OCI-M1 (cell line): ENCODE data around the gene FRMD5.
A peak's percentile ranks its signal among the peaks of the same experiment; 100 is the strongest.

Experiments used
- DNase-seq: peaks from one replicate; lab custom pipeline; 2025; lab: John Stamatoyannopoulos, UW

Gene FRMD5

DNA sequence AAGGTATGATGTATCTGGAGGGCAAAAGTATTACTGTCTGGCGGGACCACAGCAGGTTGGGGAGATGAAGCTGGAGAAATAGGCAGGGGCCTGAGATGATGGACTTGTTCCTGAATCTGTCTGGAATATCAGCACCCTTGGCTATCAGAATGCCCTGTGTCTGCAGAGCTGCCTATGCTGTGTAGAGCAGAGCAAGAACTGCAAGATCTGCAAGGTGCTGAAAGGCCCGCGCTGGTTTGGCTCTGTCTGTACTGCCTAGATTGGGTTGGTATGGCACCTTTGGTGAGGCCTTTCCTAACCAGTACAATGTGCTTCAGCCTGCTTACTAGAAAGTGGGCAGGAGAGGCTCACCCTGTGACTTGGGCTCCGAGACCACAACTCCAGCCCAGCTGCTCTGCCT is 271.5 kb downstream of the FRMD5 start:
- no peak for DNase-seq

DNA sequence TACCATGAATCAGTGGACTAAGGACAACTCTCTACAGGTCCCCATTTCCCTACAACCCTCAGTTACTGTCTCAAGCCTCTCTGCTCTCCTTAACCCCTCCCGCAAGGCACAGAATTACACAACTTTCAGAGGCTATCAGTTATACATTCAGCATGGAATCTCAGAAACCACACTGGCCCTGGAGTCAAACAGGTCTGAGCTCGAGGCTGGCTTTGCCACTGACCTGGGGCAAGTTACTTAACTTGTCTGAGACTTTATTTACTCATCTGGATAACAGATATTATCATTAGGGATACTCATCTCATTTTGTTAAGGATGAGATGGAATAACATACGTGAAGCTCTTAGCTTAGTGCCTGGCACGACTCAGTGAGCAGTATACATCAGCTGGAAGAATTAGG is 273.1 kb downstream of the FRMD5 start:
- no peak for DNase-seq

DNA sequence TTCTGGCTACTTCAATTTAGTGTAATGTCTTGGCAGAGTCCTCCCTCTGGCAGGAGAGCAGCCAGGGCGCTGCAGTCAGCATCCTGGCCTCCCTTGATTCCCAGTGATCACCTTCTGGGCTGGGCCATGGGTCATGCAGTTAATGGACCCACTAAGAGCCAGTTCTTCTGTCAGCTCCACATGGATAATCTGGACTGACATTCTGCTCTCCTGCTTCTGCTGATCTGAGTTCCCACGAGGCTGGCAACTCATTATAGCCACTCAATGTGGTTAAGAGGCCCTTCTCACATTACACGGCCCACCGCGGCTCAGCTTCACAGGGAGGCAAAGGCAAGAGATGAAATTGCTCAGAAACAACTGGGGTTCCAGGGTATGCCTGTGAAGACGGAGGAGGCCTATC is 274.3 kb downstream of the FRMD5 start:
- no peak for DNase-seq

DNA sequence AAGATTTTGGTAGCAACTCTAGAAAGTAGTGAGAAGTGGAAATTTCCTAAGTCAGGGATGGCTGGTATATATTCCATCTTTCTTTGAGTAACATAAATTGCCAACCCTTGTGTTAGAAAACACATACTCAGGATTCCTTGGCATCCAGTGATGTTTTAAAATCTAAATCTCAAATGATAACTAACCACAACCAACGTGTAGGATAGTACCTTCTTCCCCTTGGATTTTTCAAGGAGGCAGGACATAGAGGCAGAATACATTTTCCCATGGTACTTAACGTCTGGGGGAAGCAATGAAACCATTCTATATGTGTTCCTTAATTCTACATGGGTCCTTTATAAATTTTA is 274.8 kb downstream of the FRMD5 start:
- no peak for DNase-seq

DNA sequence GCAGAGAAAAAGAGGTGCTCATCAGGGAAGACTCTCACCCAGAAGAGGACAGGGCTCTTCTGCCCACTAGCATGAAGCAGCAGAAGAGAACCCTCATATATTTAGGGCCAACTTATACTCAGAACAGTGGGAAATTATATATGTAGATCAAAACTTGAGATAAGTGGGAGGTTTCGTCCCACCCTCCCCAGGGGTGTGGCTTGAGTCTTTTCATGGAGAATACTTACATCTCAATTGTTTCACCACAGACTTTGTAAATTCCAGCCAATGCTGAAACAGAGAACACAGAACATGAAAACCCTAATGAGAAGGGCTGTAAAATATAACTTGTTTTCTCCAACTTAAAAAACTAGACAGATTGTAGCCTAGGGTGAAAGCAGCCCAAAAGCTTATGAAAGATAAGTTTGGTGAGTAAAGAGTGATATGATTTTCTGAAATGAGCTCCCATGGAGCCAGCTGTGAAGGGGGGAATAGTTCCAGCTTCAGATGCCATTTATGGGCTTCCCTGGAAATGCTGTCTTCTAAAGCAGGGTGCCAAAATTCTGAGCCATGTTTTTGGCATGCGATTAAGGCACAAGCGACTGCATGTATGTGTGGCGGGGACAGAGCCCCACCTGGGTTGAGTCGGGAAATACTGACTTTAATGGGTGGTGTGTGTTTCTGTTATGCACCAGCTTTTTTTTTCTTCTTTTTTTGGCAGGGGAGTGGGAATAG is 275.4 kb downstream of the FRMD5 start:
- peak; percentile 11 for DNase-seq

DNA sequence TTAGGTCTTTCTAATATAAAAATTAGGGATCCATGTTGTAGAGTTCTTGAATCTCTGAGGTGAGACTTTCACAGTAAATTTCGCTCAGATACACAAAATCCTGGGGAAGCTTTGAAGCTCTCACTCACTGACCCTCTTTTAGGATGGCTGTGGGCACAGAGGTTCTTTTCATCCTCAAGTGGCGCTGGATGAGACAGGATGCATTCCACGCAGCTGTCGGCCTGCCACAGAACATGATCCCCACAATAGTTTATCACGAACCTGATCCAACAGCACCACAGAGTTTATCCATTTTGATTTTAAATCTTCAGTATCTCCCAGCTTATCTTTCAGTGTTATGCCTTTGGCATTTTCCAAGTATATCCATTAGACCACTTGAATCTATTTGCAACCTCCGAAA is 276.4 kb downstream of the FRMD5 start:
- no peak for DNase-seq

DNA sequence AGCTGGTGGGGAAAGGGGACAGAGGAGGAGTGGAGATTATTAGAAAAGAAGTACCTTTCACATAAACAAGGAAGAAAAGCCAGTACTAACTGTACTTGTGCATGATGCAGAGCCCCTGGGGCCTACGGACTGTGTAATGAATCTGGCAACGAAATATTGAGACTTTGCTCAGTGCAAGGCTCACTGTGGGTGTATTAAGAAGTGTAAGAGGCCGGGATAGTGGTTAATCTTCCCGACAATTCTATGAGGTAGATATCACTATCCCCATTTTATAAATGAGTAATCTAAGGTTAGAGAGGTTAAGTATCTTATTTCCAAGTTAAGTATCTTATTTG is 278.8 kb downstream of the FRMD5 start:
- DNase-seq, result no peak

DNA sequence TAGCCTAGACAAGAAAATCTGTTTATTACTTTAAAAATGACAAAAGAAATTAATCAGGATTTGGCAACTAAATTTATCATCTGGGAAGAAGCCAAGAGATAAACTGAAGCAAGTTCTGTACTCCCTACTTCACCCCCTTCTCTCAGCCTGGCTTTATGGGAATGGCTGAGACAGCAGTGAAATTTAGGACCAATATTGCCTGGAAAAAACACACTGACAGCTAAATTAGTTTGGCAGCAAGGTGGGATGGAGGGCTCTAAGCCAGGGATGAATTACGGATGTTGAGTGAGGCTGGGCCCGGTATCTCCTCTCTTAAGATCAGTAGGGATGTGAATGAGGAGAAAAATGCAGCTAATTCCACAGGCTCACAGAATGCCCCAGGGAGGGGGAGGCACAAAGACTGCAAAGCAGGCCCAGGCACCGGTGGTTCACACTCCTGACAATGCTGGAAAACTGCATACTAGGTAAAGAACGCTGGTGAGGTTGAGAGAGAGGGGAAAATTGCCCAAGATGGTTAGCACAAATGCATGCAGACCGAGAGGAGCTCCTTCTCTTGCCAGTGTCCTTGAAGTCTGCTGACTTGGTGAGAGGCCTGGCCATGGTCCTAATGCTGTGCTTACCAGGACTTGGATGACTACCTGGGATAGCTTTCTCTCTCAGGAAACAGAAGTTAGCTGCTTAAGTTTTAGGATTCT is 279.3 kb downstream of the FRMD5 start:
- DNase-seq, result no peak

DNA sequence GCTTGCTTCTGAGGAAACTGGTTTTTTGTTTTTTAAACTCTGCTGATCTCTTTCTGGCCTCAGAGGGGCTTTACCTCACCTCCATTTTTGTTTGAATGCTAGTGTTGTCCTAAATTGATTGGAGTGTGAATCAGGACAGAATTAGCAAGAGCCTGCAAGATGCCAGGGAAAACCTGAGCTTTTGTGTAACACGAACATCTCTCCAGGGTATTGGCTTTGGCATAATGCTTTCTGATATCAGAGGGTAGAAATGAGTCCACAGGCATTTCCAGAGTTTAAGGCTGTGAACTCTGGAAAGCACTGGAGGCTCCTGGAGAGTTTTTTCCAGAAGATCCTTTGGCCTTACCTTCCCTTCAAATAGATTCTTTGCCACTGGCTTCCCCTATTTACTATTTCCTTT is 281.1 kb downstream of the FRMD5 start:
- no peak for DNase-seq

DNA sequence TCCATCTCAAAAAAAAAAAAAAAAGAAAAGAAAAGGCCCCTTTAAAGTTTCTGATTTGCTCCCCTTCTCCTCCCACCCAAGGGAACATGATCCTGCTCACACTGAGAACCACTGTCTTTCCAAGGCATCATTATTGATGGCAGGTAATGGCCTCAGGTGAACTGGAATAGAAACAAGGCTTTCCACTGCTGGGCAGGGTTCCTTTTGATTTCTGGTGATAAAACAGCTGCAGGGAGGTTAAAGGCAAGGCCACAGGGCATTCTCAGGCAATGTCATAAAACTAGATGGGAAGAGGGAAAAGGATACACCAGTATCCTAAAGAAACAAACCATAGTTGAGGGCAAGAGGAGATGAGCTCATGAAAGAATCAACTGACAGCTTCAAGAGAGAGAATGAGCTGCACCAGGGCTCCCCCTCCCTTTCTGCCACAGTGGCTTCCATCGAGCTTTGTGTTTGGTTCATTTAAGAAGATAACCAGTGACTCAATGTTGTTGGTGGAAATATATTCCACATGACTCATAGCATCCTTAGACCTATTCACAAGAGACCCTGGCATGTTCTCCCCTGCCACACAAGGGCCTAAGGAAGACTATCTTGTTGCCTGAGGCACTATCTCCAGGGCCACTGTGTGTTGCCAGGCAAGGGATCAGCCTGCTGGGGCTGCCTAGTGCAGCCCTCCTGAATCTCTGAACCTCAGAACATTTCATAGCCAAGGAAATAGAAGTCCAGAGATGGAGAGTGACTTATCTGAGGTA is 281.9 kb downstream of the FRMD5 start:
- DNase-seq, result peak; percentile 23

DNA sequence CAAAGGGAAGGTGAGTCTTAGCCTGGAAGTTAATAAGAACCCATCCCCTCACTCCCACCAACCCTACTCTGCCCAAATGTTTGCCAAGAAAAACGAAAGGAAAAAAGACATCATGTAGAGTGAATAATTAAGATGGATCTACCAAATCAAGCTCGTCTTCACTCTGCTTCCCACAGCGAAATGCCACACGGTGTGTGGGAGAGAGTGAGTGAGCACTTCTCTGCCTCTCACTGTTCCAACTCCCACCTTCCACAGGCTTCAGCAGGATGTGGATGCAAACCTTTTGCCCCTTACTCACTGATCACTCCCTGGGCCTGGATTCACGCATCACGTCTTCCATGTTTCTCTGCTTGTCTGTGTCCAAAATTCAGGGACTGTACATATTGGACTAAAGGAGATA is 282.9 kb downstream of the FRMD5 start:
- DNase-seq, result no peak

DNA sequence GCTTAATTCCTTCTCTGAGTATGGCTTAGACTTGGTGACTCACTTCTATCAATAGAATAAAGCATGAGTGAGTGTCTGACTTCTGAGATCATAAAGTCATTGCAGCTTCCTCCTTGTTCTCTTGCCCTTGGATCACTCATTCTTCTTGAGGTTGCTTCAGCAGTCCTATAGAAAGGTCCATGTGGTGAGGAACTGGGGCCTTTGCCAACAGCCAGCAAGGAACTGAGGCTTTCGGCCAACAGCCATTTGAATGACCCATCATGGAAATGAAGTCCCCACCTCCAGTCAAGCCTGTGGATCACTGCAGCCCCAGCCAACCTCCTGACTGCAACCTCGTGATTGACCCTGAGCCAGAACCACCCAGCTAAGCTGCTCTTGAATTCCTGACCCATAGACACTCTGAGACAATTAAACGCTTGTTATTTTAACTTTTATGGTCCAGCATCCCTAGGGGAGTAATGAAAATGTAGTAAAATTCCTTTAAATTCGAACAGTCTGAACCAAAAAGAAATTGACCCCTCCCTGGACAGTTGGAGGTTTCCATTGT is 283.8 kb downstream of the FRMD5 start:
- DNase-seq, result no peak

DNA sequence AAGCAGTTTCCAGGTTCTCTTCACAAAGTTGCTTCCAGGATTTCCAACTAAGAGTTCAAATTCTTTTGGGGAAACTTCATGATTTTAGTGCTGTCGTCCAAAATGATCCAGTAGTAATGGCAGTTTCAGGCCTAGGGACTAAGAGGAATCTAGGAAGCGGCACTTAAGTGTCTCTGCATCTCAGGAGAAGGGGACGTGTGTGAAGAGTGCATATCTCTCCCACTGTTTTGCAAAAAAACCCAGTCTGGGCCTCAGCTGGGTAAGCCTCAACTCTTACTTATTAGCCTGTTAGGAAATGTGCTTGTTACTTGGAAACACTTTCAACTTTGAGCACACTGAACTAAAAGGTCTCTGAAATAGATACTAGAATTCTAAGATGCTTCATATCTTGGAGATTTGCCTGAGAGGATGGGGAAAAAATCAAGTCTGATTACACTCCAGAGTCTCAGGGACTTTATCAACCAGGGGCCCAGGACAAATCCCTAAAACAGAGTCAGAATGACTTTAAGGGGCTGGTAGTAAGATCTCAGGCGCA is 286.5 kb downstream of the FRMD5 start:
- no peak for DNase-seq

DNA sequence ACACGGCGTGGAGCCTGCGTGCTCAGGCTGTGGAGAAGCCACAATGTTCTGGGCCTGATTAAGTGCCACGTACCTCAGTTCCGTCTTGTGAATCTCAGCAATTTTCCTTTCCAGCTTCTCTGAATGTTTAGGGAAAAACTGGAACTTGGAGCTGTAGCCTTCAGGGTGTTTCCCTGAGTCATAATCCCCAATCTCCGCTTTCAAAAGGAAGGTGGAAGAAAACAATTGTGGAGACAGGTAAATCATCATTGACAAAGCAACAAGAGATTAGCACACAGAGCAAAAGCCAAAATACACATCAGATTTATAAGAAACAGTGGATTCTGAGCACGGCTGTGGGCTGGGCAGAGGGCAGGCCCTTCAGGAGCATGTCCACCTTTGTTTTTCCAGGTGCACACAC is 289.3 kb downstream of the FRMD5 start:
- DNase-seq, result no peak

DNA sequence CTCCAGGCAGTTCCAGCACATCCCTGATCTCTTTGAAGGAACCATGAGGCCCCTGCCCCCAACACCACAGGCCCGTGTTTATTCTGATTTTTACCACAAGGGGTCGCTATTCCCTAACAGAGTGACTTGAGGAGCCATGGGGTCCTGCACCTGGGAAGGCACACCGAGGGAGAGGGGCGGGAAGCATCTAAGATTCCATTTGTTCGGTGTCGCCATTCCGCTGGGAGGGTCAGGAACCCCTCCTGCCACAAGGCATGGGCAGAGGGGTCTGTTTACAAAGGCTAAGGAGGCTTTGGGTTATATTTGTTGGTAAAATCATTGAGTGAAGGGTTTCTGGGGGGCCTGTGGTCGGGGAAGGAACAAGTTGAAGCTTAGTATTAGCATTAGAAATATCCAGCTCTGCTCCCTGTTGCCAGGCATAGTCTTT is 291.2 kb downstream of the FRMD5 start:
- DNase-seq, result peak; percentile 89

DNA sequence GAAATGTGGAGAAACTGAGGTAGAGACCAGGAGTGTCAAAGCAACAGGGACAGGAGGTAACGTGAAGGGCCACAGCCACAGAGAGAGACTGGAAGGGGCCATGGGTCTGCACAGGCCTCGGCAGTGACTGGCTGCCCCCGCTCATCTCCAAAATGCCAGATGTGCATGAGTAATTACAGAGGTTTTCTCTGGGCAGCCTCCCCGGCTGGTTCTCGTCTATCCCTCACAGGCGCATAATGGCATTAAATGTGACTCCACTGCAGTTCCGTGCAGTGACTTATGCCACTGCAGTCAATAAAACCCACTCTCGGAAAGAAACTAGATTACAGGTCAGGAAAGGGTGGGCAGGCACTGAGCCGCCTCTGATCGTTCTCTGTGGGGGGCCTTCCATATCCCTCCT is 293.6 kb downstream of the FRMD5 start:
- no peak for DNase-seq

DNA sequence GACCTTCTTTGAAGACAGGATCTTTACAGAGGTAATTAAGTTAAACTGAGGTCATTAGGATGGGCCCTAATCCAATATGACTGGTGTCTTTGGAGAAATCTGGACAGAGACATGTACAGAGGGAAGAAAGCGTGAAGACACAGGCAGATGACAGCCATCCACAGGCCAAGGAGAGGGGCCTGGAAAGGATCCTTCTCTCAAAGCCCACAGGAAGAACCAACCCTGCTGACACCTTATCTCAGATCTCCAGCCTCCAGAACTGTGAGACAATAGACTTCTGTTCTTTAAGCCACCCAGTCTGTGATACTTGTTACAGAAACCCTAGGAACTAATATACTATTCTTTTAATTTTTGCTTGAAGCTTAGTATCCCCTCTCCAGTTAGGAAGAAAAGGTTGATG is 294.1 kb downstream of the FRMD5 start:
- DNase-seq, result peak; percentile 25

DNA sequence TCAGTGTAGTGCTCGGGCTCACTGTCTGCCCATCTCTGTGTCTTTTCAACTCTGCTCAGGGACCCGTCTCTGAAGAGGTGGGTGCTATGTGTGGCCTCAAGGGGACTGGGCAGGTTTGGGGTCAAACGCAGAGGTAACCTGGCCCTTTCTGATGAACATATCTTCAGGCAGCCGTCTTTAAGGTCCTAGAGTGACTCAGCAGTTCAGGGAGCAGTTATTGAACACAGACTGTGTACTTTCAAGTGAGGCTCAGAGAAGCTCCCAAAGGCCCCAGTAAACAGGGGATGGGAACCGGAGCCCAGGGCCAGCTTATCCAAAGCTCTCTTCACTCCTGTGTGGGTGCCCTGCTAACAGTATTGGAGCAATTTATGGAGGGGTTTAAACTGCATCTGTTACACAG is 295.1 kb downstream of the FRMD5 start:
- peak; percentile 22 for DNase-seq

DNA sequence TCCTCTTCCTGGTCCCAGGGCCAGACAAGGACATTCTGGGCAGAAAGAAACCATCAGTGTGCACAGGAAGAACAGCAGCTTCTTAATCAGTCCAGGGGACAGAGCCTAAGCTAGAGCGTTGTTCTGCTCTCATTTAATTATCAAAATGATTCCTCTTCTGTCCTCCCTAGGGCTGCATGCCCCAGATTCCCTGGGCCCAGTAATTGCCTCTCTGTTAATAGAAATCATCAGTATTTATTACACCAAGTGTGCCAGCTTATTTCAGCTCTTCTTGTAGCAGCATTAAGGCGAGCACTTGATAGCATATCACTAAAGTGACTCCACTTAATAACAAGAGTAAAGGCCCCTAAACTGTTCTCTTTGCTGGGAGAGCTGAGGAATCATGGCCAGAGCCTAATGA is 296.2 kb downstream of the FRMD5 start:
- no peak for DNase-seq

DNA sequence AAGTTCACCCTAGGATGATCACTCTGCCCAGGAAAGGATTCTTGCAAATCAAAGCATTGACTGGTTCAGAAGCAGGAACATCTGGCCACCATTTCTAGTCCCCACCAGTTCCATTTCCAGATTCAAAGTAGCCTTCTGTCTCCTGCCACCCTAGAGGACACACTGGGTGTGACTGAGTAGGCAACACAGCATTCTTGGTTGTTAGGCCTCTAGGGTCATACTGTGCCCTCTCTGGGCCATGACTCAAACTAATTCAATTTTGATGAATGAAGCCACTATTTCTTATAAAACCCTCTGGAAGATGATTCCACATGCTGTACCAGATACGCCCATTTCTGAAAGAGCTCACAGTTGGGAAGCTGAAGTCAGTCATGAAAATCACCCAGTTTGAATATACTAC is 298.5 kb downstream of the FRMD5 start:
- DNase-seq, result no peak

DNA sequence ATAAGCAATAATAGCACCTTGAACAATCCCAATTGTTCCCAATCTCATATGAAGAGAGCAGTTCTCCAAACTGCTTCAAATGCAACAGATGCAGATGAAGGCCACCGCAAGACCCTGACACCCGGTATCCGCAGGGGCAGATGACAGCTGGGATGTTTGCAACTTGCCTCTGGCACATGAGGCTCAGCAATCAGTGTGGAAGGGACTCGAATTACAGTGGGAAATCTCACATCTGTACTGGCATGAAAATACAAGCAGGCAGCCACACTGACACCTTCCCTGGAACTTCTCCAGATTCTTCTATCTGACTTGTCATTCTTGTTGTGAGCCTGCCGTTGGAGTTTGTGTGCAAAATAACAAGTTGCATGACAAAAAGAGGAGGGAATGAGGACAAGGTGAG is 299.5 kb downstream of the FRMD5 start:
- DNase-seq, result no peak

DNA sequence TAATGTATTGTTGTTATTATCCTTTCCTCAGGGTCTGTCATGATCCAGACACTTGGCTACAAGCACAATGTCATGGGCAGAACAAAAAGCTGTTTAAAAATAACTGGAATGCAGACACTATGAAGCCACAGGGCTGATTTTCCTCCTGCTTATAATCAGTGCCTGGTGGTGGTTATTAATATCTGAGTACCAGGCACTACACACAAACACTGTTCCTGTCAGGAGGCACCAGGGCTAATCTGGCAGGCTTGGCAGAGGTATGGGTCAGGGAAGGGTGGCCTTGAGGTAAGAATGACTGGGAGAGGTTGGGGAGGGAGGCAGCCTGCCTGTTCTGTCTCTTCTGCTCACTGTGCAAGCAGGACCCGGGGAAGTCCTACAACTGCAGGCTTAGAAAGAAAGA is 301.1 kb downstream of the FRMD5 start:
- no peak for DNase-seq

DNA sequence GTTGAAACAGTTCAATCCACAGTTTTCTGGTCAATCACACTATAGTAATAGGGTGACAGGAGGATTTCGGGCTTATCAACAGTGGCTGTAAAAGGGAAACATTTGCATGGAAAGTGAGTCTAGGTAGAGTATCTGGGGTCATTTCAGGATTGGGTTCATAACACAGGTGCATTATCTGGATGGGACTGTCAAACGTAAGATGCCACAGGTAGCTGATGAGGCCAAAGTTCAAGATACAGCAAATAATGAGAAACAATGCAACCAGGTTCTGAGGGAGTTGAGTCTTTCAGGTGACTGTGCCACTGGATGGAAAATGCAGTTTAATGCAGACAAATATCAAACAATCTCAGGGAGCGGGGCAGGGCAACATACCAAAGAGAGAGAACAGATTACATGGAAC is 306.0 kb downstream of the FRMD5 start:
- no peak for DNase-seq
